NCI-H1694 treated with DMSO at 0.1 percent for 48 hours (cell line): ENCODE results near the gene ICE1.
"Not testable (repeated sequence)": the region's sequence is repeated elsewhere in the genome, so short reads cannot be mapped to it uniquely, and the experiment has no call there.

ENCODE experiments used
- DNase-seq: peaks from one replicate; lab custom pipeline; 2025; lab: John Stamatoyannopoulos, UW

Gene ICE1

DNA sequence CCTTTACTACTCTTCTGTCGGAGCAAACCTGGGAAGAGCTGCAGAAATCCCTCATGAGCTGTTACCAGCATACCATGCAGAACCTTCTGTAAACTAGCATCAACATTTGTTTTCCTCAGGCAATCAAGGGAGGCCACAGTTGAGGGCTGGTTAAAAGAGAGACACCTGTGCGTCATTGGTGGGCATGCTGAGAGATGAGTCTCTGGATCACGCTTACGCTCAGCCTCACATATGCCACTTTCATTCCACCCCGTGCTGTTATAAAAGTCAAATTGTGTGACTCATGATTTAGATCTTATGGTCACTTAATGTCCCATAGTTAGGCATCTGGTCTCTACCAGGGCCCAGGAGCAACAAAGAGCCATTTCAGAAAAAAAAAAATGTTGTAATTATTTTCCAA lies 18.1 kb upstream of the ICE1 start:
- no peak for DNase-seq

DNA sequence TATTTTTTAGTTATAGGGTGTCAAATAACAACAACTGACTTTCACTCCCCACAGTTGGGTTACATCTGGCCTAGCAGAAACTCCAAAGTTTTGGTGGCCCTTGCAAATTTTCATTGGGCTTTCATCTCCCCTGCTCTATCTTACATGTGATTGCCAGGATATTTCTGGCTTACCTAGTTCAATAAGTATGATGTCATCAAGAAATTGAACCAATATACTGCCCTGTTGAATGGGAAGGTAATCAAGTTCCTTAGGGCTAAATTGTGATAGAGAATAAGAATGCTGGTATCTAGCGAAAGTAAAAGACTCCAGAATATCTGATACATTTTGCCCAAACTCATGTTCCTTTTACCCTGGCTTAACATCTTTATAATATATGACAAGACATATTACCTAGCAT lies 17.0 kb upstream of the ICE1 start:
- no peak for DNase-seq

DNA sequence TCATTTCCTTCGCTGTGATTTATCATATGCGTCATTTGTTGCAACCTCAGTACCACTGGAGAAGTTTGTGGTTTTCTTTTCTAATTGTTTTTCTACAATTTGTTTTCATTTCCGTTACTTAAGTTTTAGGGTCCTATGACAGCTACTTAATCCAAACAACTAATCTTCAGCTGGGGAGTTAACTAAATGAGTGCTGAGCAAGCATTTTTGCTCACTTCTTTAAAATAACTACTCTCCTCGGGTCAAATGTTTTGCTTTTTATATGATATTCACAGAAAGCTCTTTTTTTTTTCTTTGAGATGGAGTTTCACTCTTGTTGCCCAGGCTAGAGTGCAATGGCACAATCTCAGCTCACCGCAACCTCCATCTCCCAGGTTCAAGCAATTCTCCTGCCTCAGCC lies 14.6 kb upstream of the ICE1 start:
- no peak for DNase-seq

DNA sequence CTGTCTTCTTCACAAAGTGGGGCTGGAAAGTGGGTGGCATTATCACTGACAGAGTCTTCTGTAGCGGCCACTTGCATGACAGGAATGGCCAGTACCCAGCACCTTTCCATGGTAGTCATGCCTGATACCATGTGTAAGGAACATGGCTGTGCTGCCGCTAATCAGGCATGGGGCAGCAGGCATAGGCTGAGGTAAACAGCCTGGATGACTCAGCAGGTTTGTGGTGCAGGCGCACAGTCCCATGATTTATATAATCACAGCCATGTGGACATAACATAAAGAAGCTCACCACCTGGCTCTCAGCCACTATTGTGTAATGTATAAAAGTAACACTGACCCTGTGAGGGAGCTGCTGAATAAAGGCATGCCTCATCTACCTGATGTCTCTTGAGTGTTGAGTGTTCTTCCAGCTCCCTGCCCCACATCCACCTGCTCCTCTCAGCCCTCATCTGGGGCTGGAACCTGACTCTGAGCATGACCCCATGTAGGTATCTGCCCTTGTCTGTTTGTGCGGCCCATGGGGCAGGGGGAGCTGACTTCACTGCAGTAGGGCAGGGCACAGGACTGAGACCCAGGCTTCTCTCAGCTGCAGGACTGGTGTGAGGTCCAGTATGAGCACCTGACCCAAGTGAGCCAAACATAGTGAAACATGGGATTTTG lies 13.2 kb upstream of the ICE1 start:
- DNase-seq, result no peak

DNA sequence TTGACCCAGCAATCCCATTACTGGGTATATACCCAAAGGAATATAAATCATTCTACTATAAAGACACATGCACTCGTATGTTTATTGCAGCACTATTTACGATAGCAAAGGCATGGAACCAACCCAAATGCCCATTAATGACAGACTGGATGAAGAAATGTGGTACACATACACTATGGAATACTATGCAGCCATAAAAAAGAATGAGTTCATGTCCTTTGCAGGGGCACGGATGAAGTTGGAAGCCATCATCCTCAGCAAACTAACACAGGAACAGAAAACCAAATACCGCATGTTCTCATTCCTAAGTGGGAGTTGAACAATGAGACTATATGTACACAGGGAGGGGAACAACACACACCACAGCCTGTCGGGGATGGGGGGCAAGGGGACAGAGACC lies 8.6 kb upstream of the ICE1 start:
- not testable (repeated sequence) for DNase-seq

DNA sequence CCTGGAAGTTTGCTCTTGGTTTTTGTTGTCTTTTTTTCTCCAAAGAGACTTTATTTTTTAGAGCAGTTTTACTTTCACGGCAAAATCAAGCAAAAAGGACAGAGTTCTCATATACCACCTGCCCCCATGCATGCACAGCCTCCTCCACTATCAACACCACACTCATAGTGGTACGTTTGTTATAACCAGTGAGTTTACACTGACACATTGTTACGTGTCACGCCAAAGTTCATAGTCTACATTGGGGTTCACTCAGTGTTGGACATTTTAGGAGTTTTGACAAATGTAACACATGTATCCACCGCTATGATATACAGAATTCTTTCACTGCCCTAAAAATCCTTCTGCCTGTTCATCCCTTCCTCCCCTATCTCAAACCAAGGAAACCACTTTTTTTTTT lies 7.5 kb upstream of the ICE1 start:
- no peak for DNase-seq

DNA sequence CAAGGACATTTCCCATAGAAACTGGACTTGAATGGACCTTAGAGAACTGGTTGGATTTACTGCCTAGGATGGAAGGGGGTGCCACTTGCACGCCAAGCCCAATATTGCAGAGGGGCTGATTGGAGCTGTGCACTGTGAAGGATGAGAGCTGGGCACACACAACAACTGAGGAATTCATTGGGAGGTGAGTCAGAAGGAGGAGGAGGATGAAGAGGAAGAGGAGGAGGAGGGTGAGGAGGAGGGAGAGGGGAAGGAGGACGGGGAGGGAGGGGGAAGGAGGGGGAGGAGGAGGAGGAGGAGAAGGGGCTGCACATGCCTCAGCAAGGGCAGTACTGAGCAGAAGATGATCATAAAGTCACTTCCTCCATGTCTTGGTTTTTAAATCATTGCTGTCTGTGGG lies 5.7 kb upstream of the ICE1 start:
- DNase-seq, result no peak

DNA sequence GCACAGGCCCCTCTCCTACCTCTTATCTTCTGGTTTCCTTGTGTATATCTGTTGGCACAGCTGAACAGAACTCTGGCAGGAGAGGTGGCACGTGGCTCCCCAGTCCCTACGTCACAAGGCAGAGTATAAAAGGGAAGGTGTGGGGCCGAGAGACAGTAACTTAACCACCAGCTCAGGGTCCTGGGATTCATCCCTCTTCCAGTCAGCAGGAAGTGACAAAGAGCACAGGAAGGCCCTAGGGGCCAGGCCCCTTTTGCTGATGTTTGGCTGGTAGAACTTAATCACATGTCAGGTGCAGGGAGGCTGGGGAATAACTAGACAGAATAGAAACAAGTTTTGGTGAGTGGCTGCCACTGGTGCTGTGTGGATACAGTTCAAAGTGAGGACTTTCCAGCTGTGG lies 4.5 kb upstream of the ICE1 start:
- DNase-seq, result no peak

DNA sequence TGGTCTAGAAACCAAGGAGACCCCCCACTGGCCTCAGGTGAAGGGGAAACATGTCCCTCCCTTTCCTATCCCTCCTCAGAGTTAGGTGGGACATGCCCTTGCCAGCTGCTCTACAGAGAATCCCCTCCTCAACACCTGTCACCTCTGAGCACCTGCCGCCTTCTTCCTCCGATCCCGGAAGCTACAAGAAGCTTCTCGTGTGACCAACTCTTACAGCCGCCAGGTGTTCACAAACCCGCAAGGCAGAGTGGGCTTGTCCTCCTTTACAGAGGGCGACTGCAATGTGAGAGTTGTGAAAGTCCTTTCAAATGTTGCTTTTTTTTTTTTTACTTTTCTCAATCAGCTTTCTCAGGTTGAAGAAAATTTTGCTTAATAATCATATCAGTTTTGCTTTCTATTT lies 3.7 kb upstream of the ICE1 start:
- DNase-seq, result no peak

DNA sequence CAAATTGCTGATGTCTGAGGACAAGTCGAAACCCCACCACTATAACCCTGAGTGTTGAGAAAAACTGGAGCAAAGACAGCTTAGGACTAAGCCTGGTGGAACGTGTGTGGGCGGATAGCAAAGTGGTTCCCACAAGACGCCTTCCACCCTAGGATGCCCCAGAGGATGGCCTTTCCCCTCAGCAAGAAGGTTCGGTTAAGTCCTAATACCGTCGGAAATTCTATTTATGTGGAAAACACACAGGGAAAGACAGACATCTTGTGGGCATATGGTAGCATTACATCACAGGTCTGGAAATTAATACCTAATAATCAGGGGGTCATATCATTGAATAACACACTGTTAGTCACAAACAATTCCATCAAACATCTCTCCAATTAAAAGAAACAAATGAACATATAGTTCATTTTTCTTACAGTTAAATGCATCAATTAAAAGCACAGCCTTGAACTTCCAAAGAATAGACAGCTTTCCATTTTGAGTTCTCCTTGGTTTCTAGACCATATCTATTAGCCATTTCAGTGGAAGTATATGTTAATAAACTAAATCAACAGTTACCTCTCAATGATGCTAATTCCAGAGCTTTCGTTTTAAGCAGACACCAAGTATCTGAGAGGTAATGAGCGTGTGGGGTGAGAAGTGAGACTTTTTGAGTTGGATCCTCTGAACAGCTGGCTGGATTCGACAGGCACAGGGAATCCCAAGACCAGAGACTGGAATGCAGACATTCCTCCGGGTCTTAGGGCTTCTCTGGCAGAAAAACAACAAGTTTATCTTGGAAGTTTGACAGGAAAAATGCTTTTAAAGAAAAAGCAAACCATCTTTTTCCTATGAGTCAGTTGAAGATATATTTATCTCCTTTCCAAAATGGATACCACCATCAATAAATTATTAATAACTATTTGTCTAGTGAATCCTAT lies 2.9 kb upstream of the ICE1 start:
- peak; percentile 71 for DNase-seq

DNA sequence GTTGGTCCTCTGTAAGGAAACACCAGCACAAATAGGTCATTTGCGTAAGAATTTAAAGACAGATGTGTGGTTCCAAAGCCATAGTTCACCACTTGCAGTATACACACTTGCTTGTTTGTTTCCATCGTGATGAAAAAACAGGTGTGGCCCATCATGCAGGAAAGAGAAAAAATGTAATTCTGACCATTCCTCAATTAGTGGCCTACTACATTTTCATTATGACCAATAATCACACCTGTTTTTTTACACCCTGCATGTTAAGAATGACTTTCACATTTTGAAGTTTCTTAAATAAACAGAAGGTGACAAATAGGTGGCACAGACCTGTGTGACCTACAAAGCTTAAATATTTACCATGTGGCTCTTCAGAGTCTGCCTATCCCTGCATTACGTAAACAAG lies 2.2 kb upstream of the ICE1 start:
- DNase-seq, result no peak

DNA sequence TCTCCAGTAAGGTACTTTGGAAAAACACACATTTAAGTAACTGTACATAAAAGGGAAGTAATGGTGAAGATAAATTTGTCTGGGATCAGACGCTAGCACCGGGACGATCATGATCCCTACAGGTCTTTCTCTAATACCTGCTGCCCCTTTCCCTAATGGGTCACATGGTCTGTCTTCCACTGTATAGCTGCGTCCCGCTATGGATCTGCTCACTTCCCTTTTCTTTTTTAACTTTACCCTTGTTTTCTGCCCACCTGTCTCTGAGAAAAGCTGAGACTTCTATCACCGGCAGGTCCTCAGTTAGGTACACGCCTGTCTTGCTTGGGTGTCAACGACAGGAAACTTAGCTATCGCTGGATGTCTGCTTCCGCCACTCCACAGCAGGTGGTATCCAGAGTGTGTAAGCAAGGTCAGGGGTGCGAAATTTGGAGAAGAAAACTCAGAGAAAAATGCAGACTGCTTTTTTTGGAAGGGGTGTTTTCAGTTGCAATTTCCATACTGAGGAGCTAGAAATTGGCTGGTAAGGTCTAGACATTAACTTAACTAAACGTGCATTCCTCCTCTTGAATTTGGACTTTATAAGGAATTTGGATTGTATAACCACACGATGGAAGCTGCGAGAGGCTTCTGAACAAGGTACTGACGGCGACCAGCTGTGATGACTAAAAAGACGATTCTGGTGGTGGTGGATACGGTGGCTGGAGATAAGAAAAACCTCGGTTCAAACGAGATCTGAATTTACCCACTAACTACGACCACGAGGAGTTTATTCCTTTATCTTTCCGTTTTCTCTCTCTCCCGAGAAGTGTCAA lies 1.1 kb upstream of the ICE1 start:
- no peak for DNase-seq

DNA sequence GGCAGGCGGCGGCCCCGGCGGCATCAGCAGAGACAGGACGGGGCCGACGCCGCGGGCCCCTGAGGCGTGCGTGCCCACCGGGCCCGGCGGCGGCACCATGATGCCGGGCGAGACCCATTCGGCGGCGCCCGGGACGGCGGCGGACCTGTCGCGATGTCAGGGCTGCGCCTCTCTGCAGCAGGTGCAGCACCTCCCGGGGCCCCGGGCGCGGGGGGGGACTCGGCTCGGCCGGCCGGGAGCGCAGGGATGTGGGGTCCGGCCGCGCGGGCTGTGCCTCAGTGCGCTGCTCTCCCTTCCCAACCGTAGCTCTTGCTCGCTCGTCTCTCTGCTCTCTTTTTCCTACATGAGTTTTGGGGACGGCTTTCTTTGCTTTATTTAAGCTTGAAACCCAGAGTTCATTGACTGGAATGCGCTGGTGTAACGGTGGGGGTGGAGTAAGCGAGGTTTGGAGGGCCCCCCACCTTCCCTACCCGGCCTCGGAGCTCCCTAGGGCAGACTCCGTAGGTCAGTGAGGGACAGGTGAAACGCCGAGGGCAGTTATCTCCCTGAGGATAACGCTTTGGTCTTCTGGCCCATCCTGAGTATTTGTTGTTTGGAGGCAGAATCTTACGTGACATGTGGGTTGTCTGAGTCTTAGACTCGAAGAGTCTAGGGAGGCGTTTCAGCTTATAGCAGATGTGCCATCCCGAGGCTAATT lies 490 bp downstream of the ICE1 start:
- DNase-seq, result no peak

DNA sequence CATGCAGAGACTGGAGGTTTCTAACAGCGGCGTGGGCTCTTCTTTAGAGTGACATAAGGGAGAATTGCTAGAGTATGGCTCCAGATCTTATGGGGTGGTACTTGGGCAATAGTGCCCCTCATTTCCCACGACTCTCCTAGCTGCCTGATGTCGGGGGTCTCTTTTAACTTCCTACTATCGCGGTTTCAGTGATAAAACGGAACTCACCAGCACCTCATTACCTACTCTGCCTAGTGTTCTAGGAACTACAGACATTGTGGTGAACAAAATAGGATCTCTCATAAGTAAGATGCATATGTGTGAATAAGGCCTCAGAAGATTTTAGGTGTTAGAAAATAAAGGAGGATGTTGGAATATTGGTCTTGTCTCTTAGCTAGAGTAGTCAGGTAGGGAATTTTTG lies 1.1 kb downstream of the ICE1 start:
- no peak for DNase-seq

DNA sequence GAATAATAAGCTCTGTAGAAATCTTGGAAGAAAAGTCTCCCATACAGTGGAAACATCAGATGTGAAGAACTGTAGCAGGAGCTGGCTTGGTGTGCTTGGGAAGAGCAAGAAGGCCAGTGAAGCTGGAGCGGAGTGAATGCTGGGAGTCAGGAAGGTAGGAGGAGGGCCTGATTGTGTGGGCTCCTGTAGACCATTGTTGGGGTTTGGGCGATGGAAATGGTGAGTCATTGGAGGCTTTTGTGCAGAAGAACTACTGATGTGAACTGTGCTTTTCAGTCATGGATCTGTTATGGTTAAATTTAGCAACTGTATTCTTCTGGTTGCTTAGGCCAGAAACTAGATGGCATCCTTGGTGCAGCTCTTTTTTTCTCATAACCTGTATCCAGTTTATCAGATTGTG lies 2.3 kb downstream of the ICE1 start:
- no peak for DNase-seq

DNA sequence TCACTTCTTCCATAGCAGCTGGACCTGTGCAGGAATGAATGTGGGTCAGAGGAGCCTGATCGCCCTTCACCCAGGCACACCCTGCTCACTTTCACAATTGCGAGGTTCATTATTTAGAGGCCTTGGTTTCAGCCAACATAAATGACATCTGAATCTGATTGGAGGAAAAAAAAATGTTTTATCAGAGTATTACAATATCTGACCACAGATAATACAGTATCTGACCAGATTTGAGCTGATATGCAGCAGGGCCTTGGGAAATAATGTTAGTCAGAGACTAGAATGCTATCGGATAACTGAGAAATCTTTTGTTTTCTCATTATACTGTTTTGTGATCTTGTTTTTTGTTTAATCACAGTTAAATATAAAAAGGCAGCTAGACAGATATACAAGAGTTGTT lies 7.7 kb downstream of the ICE1 start:
- no peak for DNase-seq

DNA sequence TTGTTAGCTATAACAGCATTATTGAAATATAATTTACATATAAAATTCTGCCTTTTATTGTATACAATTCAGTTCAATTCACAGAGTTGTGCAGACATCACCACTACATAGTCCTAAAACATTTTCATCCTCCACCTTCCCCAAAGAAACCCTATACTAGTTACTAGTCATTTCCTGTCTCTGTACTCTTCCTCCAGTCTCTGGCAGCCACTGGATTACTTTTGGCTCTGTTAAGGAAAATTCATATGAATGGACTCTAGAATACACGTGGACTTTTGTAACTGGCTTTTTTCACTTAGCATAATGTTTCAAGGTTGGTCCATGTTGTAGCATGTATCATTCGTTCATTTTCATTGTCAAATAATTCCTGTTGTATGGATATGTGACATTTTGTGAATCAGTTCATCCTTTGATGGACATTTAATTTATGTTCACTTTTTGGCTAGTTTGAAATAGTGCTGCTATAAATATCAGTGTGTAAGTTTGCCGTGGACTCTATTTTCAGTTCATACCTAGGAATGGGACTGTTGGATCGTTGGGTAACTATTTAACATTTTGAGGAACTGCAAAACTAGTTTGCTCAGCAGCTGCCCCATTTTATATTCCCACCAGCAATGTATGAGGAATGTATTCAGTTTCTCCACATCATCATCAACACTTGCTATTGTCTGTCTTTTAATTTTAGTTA lies 9.7 kb downstream of the ICE1 start:
- DNase-seq, result no peak

DNA sequence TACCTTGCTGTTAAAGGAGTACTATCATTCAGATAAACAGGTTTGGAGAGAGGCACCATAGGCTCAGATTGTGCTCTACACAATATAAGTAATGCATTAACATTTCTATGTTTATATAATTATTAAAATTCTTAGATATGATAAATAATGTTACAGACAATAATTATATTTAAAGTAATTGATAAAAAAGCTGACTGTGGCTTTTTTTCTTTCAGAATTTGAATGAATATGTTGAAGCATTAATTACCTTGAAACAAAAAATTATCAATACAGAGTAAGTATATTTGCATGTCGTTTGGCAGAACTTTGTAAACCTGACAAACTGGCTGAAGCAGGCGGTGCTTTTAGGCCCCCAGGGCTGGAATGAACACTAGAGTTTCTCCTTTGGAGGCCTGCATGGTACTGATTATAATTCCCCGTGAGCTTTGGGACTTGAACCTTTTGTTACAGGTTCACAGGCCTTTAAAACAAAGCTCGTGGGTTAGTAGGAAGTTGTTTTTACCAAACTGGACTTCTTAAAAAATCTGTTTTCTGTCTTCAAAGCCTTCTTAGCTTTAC lies 13.8 kb downstream of the ICE1 start:
- no peak for DNase-seq

DNA sequence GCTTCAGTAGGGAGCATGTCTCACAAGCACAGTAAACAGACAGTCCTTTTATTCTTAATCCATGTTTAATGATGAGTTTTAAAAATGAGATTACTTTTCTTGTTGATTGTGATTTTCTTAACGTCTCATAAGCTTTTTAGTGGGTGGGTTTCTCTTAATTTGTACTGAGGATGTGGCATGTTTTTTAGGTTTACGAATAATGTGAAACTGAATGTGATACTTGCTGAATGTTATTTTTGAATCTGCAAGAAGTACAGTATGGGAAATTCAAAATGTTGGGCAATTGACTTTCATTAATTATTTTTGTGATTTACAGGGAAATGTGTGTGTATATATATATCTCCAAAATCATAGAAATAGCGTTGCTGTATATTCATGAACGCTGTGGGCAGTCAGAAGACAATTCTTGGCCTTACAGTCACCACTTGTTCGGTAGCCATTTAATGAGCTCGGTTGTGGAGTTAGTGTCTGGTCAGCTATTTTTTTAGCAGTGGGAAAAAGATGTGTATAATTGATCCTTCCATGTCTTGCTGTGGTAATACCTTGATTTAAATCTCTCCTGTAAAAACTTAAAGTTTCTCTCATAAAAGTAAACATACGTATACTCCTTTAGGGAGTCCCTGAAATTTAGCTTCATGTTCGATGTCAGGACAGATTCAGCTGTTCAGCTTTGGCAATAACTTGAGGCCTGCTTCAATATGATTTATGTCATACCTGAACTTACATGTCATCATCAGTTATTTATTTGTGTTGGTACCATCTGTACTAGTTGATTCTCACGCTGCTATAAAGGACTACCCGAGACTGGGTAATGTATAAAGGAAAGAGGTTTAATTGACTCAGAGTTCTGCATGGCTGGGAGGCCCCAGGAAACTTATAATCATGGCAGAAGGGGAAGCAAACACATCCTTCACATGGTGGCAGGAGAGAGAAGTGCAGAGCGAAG lies 15.0 kb downstream of the ICE1 start:
- DNase-seq, result no peak

DNA sequence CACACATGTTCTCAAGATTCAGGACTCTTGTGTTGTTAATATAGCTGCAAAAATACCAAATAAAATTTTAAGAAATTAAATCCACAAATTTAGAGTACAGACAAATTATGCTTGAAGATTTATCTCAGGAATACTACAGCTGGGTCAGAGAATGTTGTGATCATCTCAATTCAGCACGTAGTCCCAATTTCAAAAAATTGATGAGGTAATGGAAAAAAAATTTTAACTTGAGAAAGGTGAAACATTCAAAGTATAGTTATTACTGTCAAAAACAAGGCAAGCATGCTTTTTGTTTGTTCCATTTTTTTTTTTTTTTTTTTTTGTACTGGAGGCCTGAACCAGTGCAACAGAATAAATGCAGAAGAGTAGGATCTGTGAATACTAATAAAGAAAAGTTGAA lies 29.4 kb downstream of the ICE1 start:
- no peak for DNase-seq
